Measurements from ENCODE around the gene WDR88. TPM values are rescaled to one million over a fixed set of nuclear protein-coding genes. Genes with fewer than 3 reads are reported as not detected.
"Not testable (repeated sequence)": the region's sequence is repeated elsewhere in the genome, so short reads cannot be mapped to it uniquely, and the experiment has no call there.

WDR88 gene
- polyA plus RNA-seq, 1 donor from 2014 or later = 0.35 TPM

GRCh38 chr19:33150852-33151518 is 19.1 kb downstream of the WDR88 start:
- TF ChIP-seq RAD21 (conservative IDR thresholded peaks at IDR 0.05) = no peak
- TF ChIP-seq, protein P1, sequence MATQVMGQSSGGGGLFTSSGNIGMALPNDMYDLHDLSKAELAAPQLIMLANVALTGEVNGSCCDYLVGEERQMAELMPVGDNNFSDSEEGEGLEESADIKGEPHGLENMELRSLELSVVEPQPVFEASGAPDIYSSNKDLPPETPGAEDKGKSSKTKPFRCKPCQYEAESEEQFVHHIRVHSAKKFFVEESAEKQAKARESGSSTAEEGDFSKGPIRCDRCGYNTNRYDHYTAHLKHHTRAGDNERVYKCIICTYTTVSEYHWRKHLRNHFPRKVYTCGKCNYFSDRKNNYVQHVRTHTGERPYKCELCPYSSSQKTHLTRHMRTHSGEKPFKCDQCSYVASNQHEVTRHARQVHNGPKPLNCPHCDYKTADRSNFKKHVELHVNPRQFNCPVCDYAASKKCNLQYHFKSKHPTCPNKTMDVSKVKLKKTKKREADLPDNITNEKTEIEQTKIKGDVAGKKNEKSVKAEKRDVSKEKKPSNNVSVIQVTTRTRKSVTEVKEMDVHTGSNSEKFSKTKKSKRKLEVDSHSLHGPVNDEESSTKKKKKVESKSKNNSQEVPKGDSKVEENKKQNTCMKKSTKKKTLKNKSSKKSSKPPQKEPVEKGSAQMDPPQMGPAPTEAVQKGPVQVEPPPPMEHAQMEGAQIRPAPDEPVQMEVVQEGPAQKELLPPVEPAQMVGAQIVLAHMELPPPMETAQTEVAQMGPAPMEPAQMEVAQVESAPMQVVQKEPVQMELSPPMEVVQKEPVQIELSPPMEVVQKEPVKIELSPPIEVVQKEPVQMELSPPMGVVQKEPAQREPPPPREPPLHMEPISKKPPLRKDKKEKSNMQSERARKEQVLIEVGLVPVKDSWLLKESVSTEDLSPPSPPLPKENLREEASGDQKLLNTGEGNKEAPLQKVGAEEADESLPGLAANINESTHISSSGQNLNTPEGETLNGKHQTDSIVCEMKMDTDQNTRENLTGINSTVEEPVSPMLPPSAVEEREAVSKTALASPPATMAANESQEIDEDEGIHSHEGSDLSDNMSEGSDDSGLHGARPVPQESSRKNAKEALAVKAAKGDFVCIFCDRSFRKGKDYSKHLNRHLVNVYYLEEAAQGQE (IDR thresholded peaks at IDR 0.05; ENCODE audit: borderline replicate concordance) = no peak
- TF ChIP-seq, protein P2, sequence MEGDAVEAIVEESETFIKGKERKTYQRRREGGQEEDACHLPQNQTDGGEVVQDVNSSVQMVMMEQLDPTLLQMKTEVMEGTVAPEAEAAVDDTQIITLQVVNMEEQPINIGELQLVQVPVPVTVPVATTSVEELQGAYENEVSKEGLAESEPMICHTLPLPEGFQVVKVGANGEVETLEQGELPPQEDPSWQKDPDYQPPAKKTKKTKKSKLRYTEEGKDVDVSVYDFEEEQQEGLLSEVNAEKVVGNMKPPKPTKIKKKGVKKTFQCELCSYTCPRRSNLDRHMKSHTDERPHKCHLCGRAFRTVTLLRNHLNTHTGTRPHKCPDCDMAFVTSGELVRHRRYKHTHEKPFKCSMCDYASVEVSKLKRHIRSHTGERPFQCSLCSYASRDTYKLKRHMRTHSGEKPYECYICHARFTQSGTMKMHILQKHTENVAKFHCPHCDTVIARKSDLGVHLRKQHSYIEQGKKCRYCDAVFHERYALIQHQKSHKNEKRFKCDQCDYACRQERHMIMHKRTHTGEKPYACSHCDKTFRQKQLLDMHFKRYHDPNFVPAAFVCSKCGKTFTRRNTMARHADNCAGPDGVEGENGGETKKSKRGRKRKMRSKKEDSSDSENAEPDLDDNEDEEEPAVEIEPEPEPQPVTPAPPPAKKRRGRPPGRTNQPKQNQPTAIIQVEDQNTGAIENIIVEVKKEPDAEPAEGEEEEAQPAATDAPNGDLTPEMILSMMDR (IDR thresholded peaks at IDR 0.05; ENCODE audit: poor library complexity, severe bottlenecking) = no peak
- TF ChIP-seq EP300 (conservative IDR thresholded peaks at IDR 0.05; ENCODE audit: poor library complexity, severe bottlenecking) = no peak
- no peak for TF ChIP-seq MXI1 (conservative IDR thresholded peaks at IDR 0.05; ENCODE audit: poor library complexity, severe bottlenecking)
- no peak for TF ChIP-seq TAF1 (IDR thresholded peaks at IDR 0.05; ENCODE audit: low read depth)
- TF ChIP-seq EZH2 (IDR thresholded peaks at IDR 0.05; ENCODE audit: borderline replicate concordance, insufficient read depth, low read length, poor library complexity, severe bottlenecking) = no peak
- no peak for TF ChIP-seq SMC3 (conservative IDR thresholded peaks at IDR 0.05; ENCODE audit: poor library complexity)
- TF ChIP-seq POLR2AphosphoS5 (IDR thresholded peaks at IDR 0.05) = no peak
- Histone ChIP-seq H3K79me2 (replicated peaks; ENCODE audit: insufficient read depth, low read length) (no peaks in the 10 kb centered on the region), H3K4me2 (ENCODE audit: low read length) (no peak overlapping the region), H3K27me3 (ENCODE audit: insufficient read depth, low read depth, low read length) (no peaks in the 10 kb centered on the region), H3K36me3 (ENCODE audit: insufficient read depth, low read length) (no peaks in the 10 kb centered on the region), H3F3A (ENCODE audit: insufficient read depth, low read length, poor library complexity, severe bottlenecking) (no peaks in the 10 kb centered on the region), H3K9me2 (ENCODE audit: insufficient read depth, low read length) (no peaks in the 10 kb centered on the region), H3K4me3 (ENCODE audit: low read length) (no peak overlapping the region), H4K20me1 (ENCODE audit: insufficient read depth) (no peaks in the 10 kb centered on the region), H2AFZ (ENCODE audit: low read depth, low read length) (no peak overlapping the region), H3K9me3 (ENCODE audit: low read length) (no peaks in the 10 kb centered on the region), H3K27ac (ENCODE audit: low read length) (no peak overlapping the region), H3K9ac (ENCODE audit: low read length) (no peak overlapping the region)

DNA sequence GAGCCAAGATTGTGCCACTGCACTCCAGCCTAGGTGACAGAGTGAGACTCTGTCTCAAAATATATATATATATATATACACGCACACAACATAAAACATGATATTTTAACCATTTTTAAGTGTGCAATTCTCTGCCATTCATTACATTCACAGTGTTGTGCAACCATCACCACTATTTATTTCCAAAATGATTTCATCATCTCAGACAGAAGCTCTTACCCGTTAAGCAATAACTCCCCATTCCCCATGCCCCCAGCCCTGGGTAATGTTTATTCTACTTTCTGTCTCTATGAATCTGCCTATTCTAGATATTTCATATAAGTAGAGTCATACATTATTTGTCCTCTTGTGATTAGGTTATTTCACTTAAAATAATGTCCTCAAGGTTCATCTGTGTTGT is 20.3 kb downstream of the WDR88 start:
- no peaks in the 10 kb centered on the region for H3K9me3 ChIP-seq (ENCODE audit: low read length)
- no peak overlapping the region for H2AFZ ChIP-seq (ENCODE audit: low read depth, low read length)
- TF ChIP-seq, protein P1 (IDR thresholded peaks at IDR 0.05; ENCODE audit: borderline replicate concordance) = no peak
- TF ChIP-seq MXI1 (conservative IDR thresholded peaks at IDR 0.05; ENCODE audit: poor library complexity, severe bottlenecking) = no peak
- TF ChIP-seq EP300 (conservative IDR thresholded peaks at IDR 0.05; ENCODE audit: poor library complexity, severe bottlenecking) = no peak
- TF ChIP-seq POLR2AphosphoS5 (IDR thresholded peaks at IDR 0.05) = no peak
- TF ChIP-seq EZH2 (IDR thresholded peaks at IDR 0.05; ENCODE audit: borderline replicate concordance, insufficient read depth, low read length, poor library complexity, severe bottlenecking) = no peak
- H3K4me2 ChIP-seq (ENCODE audit: low read length) = no peak overlapping the region
- H4K20me1 ChIP-seq (ENCODE audit: insufficient read depth) = no peaks in the 10 kb centered on the region
- no peaks in the 10 kb centered on the region for H3F3A ChIP-seq (ENCODE audit: insufficient read depth, low read length, poor library complexity, severe bottlenecking)
- no peak overlapping the region for H3K9ac ChIP-seq (ENCODE audit: low read length)
- no peak overlapping the region for H3K27ac ChIP-seq (ENCODE audit: low read length)
- no peaks in the 10 kb centered on the region for H3K36me3 ChIP-seq (ENCODE audit: insufficient read depth, low read length)
- H3K9me2 ChIP-seq (ENCODE audit: insufficient read depth, low read length) = no peaks in the 10 kb centered on the region
- H3K27me3 ChIP-seq (ENCODE audit: insufficient read depth, low read depth, low read length) = no peaks in the 10 kb centered on the region
- no peaks in the 10 kb centered on the region for H3K79me2 ChIP-seq (replicated peaks; ENCODE audit: insufficient read depth, low read length)
- H3K4me3 ChIP-seq (ENCODE audit: low read length) = no peak overlapping the region

DNA sequence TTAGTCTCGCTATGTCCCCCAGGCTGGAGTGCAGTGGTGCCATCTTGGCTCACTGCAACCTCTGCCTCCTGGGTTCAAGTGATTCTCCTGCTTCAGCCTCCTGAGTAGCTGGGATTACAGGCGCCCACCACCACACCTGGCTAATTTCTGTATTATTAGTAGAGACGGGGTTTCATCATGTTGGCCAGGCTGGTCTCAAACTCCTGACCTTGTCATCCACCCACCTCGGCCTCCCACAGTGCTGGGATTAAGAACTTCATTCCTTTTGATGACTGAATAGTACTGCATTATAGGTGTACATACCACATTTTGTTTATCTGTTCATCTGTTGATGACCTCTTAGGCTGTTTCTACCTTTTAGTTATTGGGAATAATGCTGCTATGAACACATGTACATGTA is 20.7 kb downstream of the WDR88 start:
- not testable (repeated sequence) for H3K27me3 ChIP-seq (ENCODE audit: insufficient read depth, low read depth, low read length); H3K9ac ChIP-seq (ENCODE audit: low read length); H3K9me2 ChIP-seq (ENCODE audit: insufficient read depth, low read length); H3F3A ChIP-seq (ENCODE audit: insufficient read depth, low read length, poor library complexity, severe bottlenecking); H3K9me3 ChIP-seq (ENCODE audit: low read length); H3K4me2 ChIP-seq (ENCODE audit: low read length); H3K4me3 ChIP-seq (ENCODE audit: low read length); H3K27ac ChIP-seq (ENCODE audit: low read length); H3K79me2 ChIP-seq (replicated peaks; ENCODE audit: insufficient read depth, low read length); H3K36me3 ChIP-seq (ENCODE audit: insufficient read depth, low read length); H4K20me1 ChIP-seq (ENCODE audit: insufficient read depth); H2AFZ ChIP-seq (ENCODE audit: low read depth, low read length)

DNA sequence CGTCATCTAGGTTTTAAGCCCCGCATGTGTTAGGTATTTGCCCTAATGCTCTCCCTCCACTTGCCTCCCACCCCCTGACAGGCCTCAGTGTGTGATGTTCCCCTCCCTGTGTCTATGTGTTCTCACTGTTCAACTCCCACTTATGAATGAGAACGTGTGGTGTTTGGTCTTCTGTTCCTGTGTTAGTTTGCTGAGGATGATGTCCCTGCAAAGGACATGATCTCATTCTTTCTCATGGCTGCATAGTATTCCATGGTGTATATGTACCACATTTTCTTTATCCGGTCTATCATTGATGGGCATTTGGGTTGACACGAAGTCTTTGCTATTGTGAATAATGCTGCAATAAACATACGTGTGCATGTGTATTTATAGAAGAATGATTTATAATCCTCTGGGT is 22.4 kb downstream of the WDR88 start:
- H3K9ac ChIP-seq (ENCODE audit: low read length); H3K4me3 ChIP-seq (ENCODE audit: low read length); H3K9me3 ChIP-seq (ENCODE audit: low read length); H2AFZ ChIP-seq (ENCODE audit: low read depth, low read length); H3K79me2 ChIP-seq (replicated peaks; ENCODE audit: insufficient read depth, low read length); H3K27me3 ChIP-seq (ENCODE audit: insufficient read depth, low read depth, low read length); H3K27ac ChIP-seq (ENCODE audit: low read length); H3K9me2 ChIP-seq (ENCODE audit: insufficient read depth, low read length); H4K20me1 ChIP-seq (ENCODE audit: insufficient read depth); H3F3A ChIP-seq (ENCODE audit: insufficient read depth, low read length, poor library complexity, severe bottlenecking); H3K4me2 ChIP-seq (ENCODE audit: low read length); H3K36me3 ChIP-seq (ENCODE audit: insufficient read depth, low read length): not testable (repeated sequence)
